GM23338 (cell line): ENCODE data around the gene OVCA2. TPM values are rescaled to one million over a fixed set of nuclear protein-coding genes. Genes with fewer than 3 reads are reported as not detected.

Experiments used
- ATAC-seq: fragments of 200-7000 bp; cut with Tn5 transposase; 3 replicates; pipeline ENCODE4 v1.9.1; 2020
- DNase-seq: peaks from one replicate; pipeline ENCODE4 v3.0.0-alpha.2; 2015; ENCODE audit warnings: low spot score
- H2AFZ ChIP-seq: fragments of 200-600 bp; sonication (generic); 2 replicates; pipeline ENCODE4 v1.8.0; 2016; ENCODE audit warnings: antibody characterized with exemption, mild to moderate bottlenecking, moderate library complexity
- H3F3A ChIP-seq: fragments of 200-600 bp; sonication (generic); replicated peaks from 2 replicates; pipeline ENCODE4 v1.8.0; 2017; ENCODE audit warnings: antibody characterized with exemption, mixed run types, low read depth
- H3K27ac ChIP-seq: fragments of 200-600 bp; sonication (generic); 2 replicates; pipeline ENCODE4 v1.6.1; 2016; ENCODE audit warnings: low read depth
- H3K27me3 ChIP-seq: fragments of 200-600 bp; sonication (generic); 2 replicates; pipeline ENCODE4 v1.8.0; 2016; ENCODE audit warnings: mild to moderate bottlenecking, mixed run types, moderate library complexity; ENCODE audit not compliant: insufficient read depth
- H3K36me3 ChIP-seq: fragments of 200-600 bp; sonication (generic); 2 replicates; pipeline ENCODE4 v1.8.0; 2016; ENCODE audit warnings: mild to moderate bottlenecking; ENCODE audit not compliant: insufficient read depth
- H3K4me1 ChIP-seq: fragments of 200-600 bp; sonication (generic); 2 replicates; pipeline ENCODE4 v1.8.0; 2016; ENCODE audit warnings: mild to moderate bottlenecking, moderate library complexity; ENCODE audit not compliant: insufficient read depth
- H3K4me2 ChIP-seq: fragments of 200-600 bp; sonication (generic); 2 replicates; pipeline ENCODE4 v1.7.1; 2017; ENCODE audit warnings: mixed run types
- H3K4me3 ChIP-seq: fragments of 200-600 bp; sonication (generic); 2 replicates; pipeline ENCODE4 v1.6.1; 2016; ENCODE audit warnings: mixed run types
- H3K79me2 ChIP-seq: fragments of 200-600 bp; sonication (generic); replicated peaks from 2 replicates; pipeline ENCODE4 v1.8.0; 2017; ENCODE audit warnings: mild to moderate bottlenecking; ENCODE audit not compliant: insufficient read depth
- H3K9me2 ChIP-seq: fragments of 200-600 bp; sonication (generic); 2 replicates; pipeline ENCODE4 v1.8.0; 2017; ENCODE audit not compliant: insufficient read depth
- H4K20me1 ChIP-seq: fragments of 200-600 bp; sonication (generic); replicated peaks from 2 replicates; pipeline ENCODE4 v1.8.0; 2017; ENCODE audit warnings: mild to moderate bottlenecking; ENCODE audit not compliant: insufficient read depth
- H3K27ac Mint-ChIP-seq: 2 replicates; pipeline ENCODE4 v1.8.0; 2020; ENCODE audit warnings: inconsistent platforms, mild to moderate bottlenecking, moderate library complexity, mixed read lengths
- H3K27me3 Mint-ChIP-seq: 3 replicates; pipeline ENCODE4 v1.8.0; 2022; ENCODE audit warnings: low read depth, mild to moderate bottlenecking, moderate library complexity, mixed read lengths, inconsistent platforms; ENCODE audit not compliant: insufficient read depth, poor library complexity
- H3K36me3 Mint-ChIP-seq: 3 replicates; pipeline ENCODE4 v1.8.0; 2021; ENCODE audit warnings: low read depth, mild to moderate bottlenecking, inconsistent platforms, moderate library complexity, mixed read lengths
- H3K4me1 Mint-ChIP-seq: 3 replicates; pipeline ENCODE4 v1.8.0; 2020; ENCODE audit warnings: mild to moderate bottlenecking, inconsistent platforms, mixed read lengths
- H3K4me3 Mint-ChIP-seq: 3 replicates; pipeline ENCODE4 v1.8.0; 2021; ENCODE audit warnings: moderate library complexity, mild to moderate bottlenecking, inconsistent platforms, mixed read lengths
- H3K9me3 Mint-ChIP-seq: 3 replicates; pipeline ENCODE4 v1.8.0; 2020; ENCODE audit warnings: moderate library complexity, mild to moderate bottlenecking, inconsistent platforms, mixed read lengths
- EZH2 ChIP-seq: fragments of 200-600 bp; sonication (generic); IDR thresholded peaks from one replicate; pipeline ENCODE4 v1.8.0; 2017; ENCODE audit warnings: antibody characterized with exemption, mild to moderate bottlenecking, low read depth; ENCODE audit not compliant: unreplicated experiment
- ZNF331 ChIP-seq: fragments of 250-450 bp; sonication (Bioruptor Pico); IDR thresholded peaks from 2 replicates; pipeline ENCODE4 v1.5.0; 2020; ENCODE audit warnings: low read depth, mild to moderate bottlenecking, moderate library complexity
- polyA plus RNA-seq: library from polyadenylated mRNA; unstranded; fragments of >200 nt; fragmentation: Nextera tagmentation; extraction: Ambion mirVana; gene quantifications from 2 replicates; pipeline ENCODE4 v1.2.1, GENCODE V29; 2016
- total RNA-seq: library from RNA; depleted of rRNA; stranded (reverse); fragments of >200 nt; shearing (Covaris generic); gene quantifications from 2 replicates; pipeline ENCODE4 v1.2.3, GENCODE V29; 2014
- TF ChIP-seq, protein P1 (sequence below), 2 experiments: fragments of 200-600 bp in 1 of 2; sonication (generic) in 1 of 2; conservative IDR thresholded peaks; 2 replicates each; pipeline versions ENCODE4 v1.5.1 to v1.6.1; 2016 to 2017; ENCODE audit warnings: antibody characterized with exemption in 2 of 2, low read depth in 2 of 2, mild to moderate bottlenecking in 2 of 2, moderate library complexity in 1 of 2
- TF ChIP-seq, protein P2 (sequence below): fragments of 250-450 bp; sonication (Bioruptor Pico); IDR thresholded peaks from 2 replicates; pipeline ENCODE4 v1.5.0; 2020; ENCODE audit warnings: mild to moderate bottlenecking, moderate library complexity

OVCA2 gene
- total and polyA plus RNA-seq, 2 experiments from 2014 or later, result 15.9 to 21.3 TPM

DNA sequence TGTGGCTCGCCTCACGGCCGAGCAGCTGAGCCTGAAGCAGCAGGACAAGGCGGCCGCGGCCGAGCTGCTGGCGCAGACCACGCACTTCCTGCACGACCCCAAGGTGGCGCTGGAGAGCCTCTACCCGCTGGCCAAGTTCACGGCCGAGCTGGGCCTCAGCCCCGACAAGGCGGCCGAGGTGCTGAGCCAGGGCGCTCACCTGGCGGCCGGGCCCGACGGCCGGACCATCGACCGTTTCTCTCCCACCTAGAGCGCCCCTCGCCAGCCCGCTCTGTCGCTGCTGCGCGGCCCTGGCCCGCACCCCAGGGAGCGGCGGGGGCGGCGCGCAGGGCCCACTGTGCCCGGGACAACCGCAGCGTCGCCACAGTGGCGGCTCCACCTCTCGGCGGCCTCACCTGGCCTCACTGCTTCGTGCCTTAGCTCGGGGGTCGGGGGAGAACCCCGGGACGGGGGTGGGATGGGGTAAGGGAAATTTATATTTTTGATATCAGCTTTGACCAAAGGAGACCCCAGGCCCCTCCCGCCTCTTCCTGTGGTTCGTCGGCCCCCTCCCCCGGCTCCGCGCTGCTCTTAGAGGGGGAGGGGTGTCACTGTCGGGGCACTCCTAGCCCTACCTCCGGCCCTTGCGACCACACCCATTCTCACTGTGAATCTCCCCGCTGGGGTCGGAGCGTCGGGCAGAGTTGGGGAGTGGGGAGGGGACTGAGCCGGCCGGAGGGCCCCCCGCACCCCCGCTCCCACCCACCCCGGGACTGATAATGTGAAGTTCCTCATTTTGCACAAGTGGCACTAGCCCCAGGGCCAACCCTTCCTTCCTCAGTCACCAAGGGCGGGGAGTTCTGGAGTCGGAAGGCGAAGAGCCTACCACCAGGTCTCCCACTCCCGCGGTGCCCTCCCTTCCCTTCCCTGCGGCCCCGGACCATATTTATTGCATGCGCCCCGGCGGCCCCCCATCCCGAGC, 17.0 kb downstream of the OVCA2 start (continued):
- TF ChIP-seq, protein P1, sequence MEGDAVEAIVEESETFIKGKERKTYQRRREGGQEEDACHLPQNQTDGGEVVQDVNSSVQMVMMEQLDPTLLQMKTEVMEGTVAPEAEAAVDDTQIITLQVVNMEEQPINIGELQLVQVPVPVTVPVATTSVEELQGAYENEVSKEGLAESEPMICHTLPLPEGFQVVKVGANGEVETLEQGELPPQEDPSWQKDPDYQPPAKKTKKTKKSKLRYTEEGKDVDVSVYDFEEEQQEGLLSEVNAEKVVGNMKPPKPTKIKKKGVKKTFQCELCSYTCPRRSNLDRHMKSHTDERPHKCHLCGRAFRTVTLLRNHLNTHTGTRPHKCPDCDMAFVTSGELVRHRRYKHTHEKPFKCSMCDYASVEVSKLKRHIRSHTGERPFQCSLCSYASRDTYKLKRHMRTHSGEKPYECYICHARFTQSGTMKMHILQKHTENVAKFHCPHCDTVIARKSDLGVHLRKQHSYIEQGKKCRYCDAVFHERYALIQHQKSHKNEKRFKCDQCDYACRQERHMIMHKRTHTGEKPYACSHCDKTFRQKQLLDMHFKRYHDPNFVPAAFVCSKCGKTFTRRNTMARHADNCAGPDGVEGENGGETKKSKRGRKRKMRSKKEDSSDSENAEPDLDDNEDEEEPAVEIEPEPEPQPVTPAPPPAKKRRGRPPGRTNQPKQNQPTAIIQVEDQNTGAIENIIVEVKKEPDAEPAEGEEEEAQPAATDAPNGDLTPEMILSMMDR (conservative IDR thresholded peaks at IDR 0.05; ENCODE audit: low read depth in 2 of 2), result peak; percentile 64 to 83
- TF ChIP-seq, protein P2, sequence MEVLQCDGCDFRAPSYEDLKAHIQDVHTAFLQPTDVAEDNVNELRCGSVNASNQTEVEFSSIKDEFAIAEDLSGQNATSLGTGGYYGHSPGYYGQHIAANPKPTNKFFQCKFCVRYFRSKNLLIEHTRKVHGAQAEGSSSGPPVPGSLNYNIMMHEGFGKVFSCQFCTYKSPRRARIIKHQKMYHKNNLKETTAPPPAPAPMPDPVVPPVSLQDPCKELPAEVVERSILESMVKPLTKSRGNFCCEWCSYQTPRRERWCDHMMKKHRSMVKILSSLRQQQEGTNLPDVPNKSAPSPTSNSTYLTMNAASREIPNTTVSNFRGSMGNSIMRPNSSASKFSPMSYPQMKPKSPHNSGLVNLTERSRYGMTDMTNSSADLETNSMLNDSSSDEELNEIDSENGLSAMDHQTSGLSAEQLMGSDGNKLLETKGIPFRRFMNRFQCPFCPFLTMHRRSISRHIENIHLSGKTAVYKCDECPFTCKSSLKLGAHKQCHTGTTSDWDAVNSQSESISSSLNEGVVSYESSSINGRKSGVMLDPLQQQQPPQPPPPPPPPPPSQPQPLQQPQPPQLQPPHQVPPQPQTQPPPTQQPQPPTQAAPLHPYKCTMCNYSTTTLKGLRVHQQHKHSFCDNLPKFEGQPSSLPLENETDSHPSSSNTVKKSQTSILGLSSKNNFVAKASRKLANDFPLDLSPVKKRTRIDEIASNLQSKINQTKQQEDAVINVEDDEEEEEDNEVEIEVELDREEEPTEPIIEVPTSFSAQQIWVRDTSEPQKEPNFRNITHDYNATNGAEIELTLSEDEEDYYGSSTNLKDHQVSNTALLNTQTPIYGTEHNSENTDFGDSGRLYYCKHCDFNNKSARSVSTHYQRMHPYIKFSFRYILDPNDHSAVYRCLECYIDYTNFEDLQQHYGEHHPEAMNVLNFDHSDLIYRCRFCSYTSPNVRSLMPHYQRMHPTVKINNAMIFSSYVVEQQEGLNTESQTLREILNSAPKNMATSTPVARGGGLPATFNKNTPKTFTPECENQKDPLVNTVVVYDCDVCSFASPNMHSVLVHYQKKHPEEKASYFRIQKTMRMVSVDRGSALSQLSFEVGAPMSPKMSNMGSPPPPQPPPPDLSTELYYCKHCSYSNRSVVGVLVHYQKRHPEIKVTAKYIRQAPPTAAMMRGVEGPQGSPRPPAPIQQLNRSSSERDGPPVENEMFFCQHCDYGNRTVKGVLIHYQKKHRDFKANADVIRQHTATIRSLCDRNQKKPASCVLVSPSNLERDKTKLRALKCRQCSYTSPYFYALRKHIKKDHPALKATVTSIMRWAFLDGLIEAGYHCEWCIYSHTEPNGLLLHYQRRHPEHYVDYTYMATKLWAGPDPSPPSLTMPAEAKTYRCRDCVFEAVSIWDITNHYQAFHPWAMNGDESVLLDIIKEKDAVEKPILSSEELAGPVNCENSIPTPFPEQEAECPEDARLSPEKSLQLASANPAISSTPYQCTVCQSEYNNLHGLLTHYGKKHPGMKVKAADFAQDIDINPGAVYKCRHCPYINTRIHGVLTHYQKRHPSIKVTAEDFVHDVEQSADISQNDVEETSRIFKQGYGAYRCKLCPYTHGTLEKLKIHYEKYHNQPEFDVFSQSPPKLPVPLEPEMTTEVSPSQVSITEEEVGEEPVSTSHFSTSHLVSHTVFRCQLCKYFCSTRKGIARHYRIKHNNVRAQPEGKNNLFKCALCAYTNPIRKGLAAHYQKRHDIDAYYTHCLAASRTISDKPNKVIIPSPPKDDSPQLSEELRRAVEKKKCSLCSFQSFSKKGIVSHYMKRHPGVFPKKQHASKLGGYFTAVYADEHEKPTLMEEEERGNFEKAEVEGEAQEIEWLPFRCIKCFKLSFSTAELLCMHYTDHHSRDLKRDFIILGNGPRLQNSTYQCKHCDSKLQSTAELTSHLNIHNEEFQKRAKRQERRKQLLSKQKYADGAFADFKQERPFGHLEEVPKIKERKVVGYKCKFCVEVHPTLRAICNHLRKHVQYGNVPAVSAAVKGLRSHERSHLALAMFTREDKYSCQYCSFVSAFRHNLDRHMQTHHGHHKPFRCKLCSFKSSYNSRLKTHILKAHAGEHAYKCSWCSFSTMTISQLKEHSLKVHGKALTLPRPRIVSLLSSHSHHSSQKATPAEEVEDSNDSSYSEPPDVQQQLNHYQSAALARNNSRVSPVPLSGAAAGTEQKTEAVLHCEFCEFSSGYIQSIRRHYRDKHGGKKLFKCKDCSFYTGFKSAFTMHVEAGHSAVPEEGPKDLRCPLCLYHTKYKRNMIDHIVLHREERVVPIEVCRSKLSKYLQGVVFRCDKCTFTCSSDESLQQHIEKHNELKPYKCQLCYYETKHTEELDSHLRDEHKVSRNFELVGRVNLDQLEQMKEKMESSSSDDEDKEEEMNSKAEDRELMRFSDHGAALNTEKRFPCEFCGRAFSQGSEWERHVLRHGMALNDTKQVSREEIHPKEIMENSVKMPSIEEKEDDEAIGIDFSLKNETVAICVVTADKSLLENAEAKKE, result no peak

DNA sequence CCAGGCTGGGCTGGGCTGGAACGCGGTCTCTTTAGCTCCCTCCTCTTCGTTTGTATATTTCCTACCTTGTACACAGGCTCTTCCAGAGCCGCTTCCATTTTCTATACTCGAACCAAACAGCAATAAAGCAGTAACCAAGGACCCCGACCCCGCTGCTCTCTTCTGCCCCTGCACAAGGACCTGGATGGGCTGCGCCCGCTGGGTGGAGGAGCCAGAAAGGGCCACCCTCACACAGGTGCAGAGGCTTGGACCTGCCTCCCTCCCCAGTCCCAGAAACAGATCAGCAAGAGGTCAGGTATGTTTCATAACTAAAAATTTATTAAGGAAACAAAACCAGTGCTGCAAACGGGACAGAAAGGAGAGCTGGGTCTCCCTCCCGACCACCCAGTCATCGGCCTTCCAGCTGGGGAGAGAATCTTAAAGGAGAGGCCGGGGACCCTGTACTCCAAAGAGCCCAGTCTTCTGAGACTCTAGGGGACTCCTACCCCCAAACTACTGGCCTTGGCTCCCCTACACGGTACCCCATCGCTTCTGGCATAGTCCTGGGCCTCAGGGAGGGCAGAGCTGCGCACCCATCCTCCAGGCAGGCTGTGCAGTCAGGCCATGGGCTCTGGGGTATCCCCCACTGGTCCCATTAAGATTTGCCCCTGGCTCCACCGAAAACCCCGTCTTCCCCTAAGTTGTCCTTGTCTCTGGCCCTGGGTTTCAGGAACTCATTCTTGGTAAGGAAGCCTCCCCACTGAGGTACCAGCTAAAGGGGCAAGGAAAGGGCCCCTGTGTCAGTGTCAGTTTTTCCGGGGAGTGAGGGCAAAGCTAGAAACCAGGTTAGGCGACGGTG, 17.9 kb downstream of the OVCA2 start:
- H2AFZ ChIP-seq, result no peak overlapping the region
- no peaks in the 10 kb centered on the region; the same call in 1 of the 2 replicates for H4K20me1 ChIP-seq
- Mint-ChIP-seq H3K4me1 (peaks cover 38% of the 10 kb centered on the region), H3K27ac (no peak overlapping the region), H3K9me3 (no peaks in the 10 kb centered on the region), H3K4me3 (peak overlapping the region; percentile 54), H3K27me3 (peaks cover 61% of the 10 kb centered on the region), H3K36me3 (peaks cover 9% of the 10 kb centered on the region)
- no peaks in the 10 kb centered on the region for H3K79me2 ChIP-seq
- peaks cover 28% of the 10 kb centered on the region for H3K4me1 ChIP-seq
- ATAC-seq (no peak), DNase-seq (no peak)
- H3K27me3 ChIP-seq, result peaks cover 62% of the 10 kb centered on the region
- H3K4me2 ChIP-seq, result peak overlapping the region; percentile 73
- no peaks in the 10 kb centered on the region for H3K9me2 ChIP-seq
- H3F3A ChIP-seq, result 0 out of 2 replicates have a peak, but pooled peaks cover 10% of the 10 kb centered on the region
- no peaks in the 10 kb centered on the region for H3K36me3 ChIP-seq
- H3K4me3 ChIP-seq, result peak overlapping the region; percentile 49
- H3K27ac ChIP-seq, result no peak overlapping the region
- TF ChIP-seq ZNF331 (no peak), EZH2 (peak; percentile 23)
